Panc1 (cell line): ENCODE measurements around the gene SLC2A3.

Experiments
- CTCF ChIP-seq: fragments of 450-650 bp; IDR thresholded peaks from 2 replicates; pipeline ENCODE4 v1.5.1; 2017; ENCODE audit warnings: mild to moderate bottlenecking
- POLR2AphosphoS5 ChIP-seq: IDR thresholded peaks from 2 replicates; pipeline ENCODE4 v1.6.1; 2012; ENCODE audit warnings: mild to moderate bottlenecking, low read depth, low read length, moderate library complexity

- TF ChIP-seq CTCF (no peak), POLR2AphosphoS5 (no peak)
Measured at GRCh38 chr12:7972734-7973456, 36.9 kb upstream of the SLC2A3 start.
